Stimulated activated CD4-positive, alpha-beta T cell treated with anti-CD3 and anti-CD28 coated beads, Interleukin-2, amount 100 ng/mL, for 48 hours (primary cell): ENCODE measurements around the gene NPPA.
A peak's percentile ranks its signal among the peaks of the same experiment; 100 is the strongest.

Experiments used
- DNase-seq, 2 donors: peaks; one replicate each; pipeline ENCODE4 v3.0.0-alpha.2; 2020

NPPA gene

DNA sequence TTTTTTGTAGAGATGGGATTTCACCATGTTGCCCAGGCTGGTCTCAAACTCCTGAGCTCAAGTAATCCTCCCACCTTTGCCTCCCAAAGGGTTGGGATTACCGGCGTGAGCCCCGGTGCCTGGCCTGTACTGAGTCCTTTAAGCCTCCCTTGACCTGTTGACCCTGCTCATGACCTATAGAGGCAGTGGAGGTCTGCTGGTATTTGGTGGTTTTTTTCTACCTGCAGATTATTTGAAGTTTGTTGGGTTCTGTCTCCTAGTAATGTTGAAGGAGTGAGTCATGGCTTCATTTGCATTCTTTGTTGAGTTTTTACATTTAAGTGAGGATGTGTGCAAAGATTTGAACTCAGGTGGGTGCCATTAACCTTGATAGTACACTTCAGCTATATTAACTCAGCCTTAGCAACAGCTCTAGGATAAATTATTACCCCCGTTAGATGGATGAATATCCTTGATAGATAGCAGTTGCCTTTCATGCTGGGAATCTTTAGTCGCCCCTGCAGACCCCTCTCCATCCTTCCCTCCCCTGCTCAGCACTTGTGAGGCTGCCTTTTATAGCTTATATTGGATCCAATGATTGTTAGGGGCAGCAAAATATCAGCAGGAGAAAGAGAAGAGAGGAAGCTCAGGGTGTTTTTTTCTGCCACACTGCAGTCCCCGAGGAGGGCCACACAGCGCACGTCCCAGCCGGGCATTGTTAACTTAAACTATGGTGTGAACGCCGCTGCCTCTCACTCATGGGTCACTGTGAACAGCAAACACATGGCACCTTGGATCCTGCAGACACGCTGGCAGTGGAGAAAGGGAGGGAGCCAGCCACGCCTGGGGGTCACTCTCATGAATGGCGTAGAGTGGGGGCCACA, 26.0 kb upstream of the NPPA start:
- DNase-seq: no peak

- no peak for DNase-seq
Measured at GRCh38 chr1:11872545-11872944, 25.0 kb upstream of the NPPA start.

DNA sequence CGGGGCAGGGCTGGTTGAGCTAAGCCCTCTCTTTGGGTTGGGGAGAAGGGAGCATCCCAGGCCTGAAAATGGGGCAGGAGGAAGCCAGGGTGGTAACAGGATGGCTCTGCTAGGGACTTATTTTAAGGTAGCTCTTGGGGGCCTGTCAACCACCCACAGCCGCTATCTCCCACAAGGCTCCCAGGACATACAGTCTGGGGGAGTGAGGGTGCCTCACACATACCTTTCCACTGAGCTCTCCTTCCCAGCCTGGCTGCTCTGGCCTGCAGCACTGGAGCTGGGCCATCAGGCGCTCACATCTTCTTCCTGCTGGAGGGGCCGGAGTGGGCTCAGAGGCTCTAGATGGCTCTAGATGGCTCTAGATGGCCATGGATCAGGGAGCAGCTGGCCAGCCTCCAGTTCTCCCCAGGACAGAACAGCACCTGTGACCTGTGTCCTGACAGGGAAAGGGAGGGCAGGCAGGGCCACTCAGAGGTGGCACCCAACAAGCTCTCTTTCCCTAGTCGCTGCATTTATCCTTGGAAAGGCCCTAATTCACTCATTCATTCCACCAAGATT, 22.1 kb upstream of the NPPA start:
- DNase-seq: no peak

- no peak for DNase-seq
Measured at GRCh38 chr1:11869104-11869503, 21.5 kb upstream of the NPPA start.

- DNase-seq: no peak
Measured at GRCh38 chr1:11868331-11868980, 20.9 kb upstream of the NPPA start.

- no peak for DNase-seq
Measured at GRCh38 chr1:11862890-11863289, 15.3 kb upstream of the NPPA start.

GRCh38 chr1:11860587-11860986, 13.0 kb upstream of the NPPA start:
- DNase-seq: no peak

GRCh38 chr1:11860083-11860482, 12.5 kb upstream of the NPPA start:
- DNase-seq: no peak

- peak; percentile 52 to 53 for DNase-seq
Measured at GRCh38 chr1:11858968-11859871, 11.6 kb upstream of the NPPA start.

GRCh38 chr1:11858613-11858967, 11.0 kb upstream of the NPPA start, which contains the start of gene NPPB:
Gene NPPB, minus strand, starts transcription at chr1:11858945. Its CDS starts 112 bp downstream, at chr1:11858833.
- DNase-seq: no peak

DNA sequence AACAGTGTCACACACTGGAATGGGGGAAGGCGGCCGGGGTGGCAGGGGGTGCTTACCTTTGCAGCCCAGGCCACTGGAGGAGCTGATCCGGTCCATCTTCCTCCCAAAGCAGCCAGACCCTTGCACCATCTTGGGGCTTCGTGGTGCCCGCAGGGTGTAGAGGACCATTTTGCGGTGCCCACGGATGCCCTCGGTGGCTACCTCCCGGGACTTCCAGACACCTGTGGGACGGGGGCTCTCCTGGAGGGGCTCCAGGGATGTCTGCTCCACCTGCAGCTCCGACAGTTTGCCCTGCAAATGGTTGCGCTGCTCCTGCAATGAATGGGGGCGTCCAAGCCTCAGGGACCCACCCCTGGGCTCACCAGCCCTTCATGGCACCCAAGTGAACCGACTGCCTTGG, 10.6 kb upstream of the NPPA start:
- DNase-seq: no peak

DNA sequence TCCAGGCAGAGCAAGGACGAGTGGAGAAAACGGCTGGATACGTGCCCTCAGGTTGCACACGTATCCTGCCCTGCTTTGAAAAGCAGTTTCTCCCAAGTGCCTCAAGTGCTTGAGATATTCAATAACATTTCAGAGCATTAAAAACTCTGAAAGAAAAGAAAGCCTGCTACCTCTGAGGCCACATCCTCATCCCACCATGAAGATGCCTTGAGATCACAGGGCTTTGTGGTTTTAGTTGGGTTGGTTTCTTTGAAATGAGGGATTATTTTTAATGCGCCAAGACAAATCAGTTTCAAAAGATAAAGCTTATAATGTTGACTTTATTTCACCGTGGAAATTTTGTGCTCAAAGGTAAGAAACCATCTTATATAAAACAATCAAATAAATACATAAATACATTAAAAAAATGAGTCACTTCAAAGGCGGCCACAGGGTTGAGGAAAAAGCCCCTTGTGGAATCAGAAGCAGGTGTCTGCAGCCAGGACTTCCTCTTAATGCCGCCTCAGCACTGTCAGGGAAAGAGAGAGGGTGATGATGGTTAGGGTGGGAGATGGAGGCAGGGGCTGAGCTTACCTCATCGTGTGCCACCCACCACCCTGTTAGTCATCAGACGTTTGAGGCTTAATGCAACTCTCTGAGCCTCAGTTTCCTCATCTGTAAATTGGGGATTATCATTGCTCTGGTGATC, 9.7 kb upstream of the NPPA start:
- no peak for DNase-seq

DNA sequence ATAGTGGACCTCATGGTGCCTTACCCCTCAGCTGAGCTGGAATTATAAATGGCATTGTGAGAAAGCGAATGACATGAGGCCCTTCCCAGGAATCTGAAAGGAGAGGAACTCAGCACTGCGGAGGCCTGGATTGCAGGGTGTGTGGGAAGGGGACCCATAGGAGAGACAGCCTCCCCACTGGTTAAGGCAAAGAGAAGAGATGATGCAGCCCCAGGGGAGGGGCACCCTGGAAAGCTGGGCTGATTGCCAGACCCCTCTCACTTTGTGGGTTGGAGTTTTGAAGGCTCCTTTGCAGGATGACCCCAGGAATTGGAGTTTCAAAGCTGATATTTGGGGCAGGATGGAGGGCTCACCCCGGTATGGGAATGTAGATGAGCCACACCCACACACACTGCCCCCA, 9.1 kb upstream of the NPPA start:
- no peak for DNase-seq

GRCh38 chr1:11855430-11855829, 7.8 kb upstream of the NPPA start:
- DNase-seq: no peak

- no peak for DNase-seq
Measured at GRCh38 chr1:11854519-11854918, 6.9 kb upstream of the NPPA start.

- DNase-seq: no peak
Measured at GRCh38 chr1:11851180-11851579, 3.6 kb upstream of the NPPA start.

DNA sequence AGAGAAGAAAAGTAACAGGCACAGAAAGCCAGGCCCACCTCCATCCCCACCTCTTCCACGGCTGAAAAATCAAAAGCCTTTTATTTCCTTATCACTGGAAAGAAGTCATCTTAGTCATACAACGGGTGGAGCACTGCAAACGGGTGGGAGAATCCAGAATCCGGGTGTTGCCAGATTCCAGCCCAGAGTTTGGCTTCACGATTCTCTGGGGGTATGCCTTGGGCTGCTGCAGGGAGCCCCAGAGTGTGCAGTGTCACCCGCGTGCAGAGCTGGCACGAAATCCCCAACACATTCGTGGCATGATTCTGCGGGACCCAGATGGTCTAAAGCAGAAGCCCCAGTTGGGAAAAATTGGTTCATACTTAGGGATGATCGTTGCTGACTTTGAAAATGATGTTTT, 2.6 kb upstream of the NPPA start:
- no peak for DNase-seq

DNA sequence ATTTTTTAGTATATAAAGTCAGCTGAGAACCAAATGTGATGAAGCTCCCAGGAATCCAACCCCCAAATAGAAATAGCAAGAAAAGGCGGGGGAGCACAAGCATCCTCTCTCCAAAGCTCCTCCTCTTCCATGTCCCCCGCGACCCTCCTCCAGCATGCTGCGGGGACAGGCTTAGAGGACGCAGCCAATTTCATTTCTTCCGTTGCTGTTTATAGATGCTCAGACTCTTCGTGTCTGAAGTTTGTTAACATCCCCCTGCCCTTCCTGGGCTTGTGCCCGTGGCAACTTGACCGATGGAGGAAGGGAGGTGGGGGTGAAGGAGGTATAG, 754 bp upstream of the NPPA start:
- DNase-seq: no peak

GRCh38 chr1:11845641-11846335, 1.8 kb downstream of the NPPA start:
- DNase-seq: no peak

DNA sequence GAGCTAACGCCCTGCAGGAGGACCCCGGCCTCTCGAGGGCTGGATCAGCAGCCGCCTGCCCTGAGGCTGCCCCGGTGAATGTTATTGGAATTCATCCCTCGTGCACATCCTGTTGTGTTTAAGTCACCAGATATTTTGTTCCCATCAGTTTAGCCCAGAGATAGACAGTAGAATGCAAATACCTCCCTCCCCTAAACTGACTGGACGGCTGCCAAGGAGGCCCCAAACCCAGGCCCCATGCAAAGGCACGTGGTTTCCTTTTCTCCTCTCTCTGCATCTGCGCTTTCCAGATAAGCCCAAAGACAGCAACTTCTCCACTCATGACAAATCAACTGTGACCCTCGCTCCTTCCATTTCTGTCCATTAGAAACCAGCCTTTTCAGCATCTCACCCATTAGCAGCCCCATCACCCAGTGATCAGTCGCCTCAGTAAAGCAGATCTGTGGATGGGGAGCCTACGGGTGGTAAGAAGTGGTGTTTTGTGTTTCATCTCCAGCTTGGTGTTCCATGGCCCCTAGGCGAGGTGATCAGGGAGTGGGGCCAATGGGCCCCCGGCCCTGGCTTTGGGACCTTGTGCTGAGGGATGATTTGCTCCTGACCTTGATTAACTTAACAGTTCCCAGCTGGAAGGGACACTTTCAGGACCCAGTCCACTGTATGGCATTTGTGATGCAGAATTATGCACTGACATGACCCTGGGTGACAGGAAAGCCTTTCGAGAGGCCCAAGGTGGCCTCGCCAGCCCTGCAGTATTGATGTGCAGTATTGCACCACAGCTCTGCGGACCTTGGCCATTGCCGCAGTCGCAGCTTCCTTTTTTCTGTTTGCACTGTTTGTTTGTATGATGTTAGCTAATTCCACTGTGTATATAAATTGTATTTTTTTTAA, 5.2 kb downstream of the NPPA start:
- DNase-seq: no peak
